H9 (cell line): ENCODE results near the gene FARP1. TPM values are rescaled to one million over a fixed set of nuclear protein-coding genes. Genes with fewer than 3 reads are reported as not detected.

ENCODE experiments used
- DNase-seq: peaks from one replicate; pipeline ENCODE4 v3.0.0-alpha.2; 2017
- H2AFZ ChIP-seq: one replicate; pipeline ENCODE4 v1.6.1; 2013; ENCODE audit warnings: mild to moderate bottlenecking, low read length, control low read depth, moderate library complexity
- H2AK5ac ChIP-seq: 2 replicates; pipeline ENCODE4 v1.6.1; 2013; ENCODE audit warnings: low read length, control low read depth, mixed read lengths; ENCODE audit not compliant: insufficient read length
- H2BK120ac ChIP-seq: one replicate; pipeline ENCODE4 v1.6.1; 2013; ENCODE audit warnings: low read depth, mild to moderate bottlenecking, low read length, control low read depth, inconsistent platforms; ENCODE audit not compliant: poor library complexity, severe bottlenecking
- H2BK12ac ChIP-seq: 2 replicates; pipeline ENCODE4 v1.6.1; 2013; ENCODE audit warnings: low read length, control low read depth, mixed read lengths, low read depth; ENCODE audit not compliant: insufficient read length
- H2BK15ac ChIP-seq: 2 replicates; pipeline ENCODE4 v1.6.1; 2013; ENCODE audit warnings: low read depth, low read length, control low read depth
- H2BK20ac ChIP-seq: one replicate; pipeline ENCODE4 v1.6.1; 2013; ENCODE audit warnings: low read depth, mild to moderate bottlenecking, low read length, control low read depth, inconsistent platforms; ENCODE audit not compliant: poor library complexity, severe bottlenecking
- H2BK5ac ChIP-seq: 2 replicates; pipeline ENCODE4 v1.6.1; 2013; ENCODE audit warnings: low read length, control low read depth, mixed read lengths; ENCODE audit not compliant: insufficient read length
- H3K14ac ChIP-seq: 2 replicates; pipeline ENCODE4 v1.6.1; 2013; ENCODE audit warnings: low read length, control low read depth; ENCODE audit not compliant: insufficient read depth
- H3K18ac ChIP-seq: 2 replicates; pipeline ENCODE4 v1.6.1; 2013; ENCODE audit warnings: low read depth, mild to moderate bottlenecking, mixed read lengths, low read length, control low read depth; ENCODE audit not compliant: insufficient read length
- H3K23ac ChIP-seq: 2 replicates; pipeline ENCODE4 v1.6.1; 2013; ENCODE audit warnings: low read length, control low read depth, mixed read lengths, low read depth; ENCODE audit not compliant: insufficient read length
- H3K23me2 ChIP-seq: 2 replicates; pipeline ENCODE4 v1.6.1; 2013; ENCODE audit warnings: low read depth, mild to moderate bottlenecking, mixed read lengths, low read length, control low read depth; ENCODE audit not compliant: insufficient read length, poor library complexity, severe bottlenecking
- H3K27ac ChIP-seq: 2 replicates; pipeline ENCODE4 v1.5.1; 2013; ENCODE audit warnings: low read length, control low read depth, mixed read lengths, low read depth; ENCODE audit not compliant: insufficient read length
- H3K27me3 ChIP-seq: 2 replicates; pipeline ENCODE4 v1.6.1; 2013; ENCODE audit warnings: low read length, control low read depth, inconsistent platforms; ENCODE audit not compliant: insufficient read depth
- H3K4ac ChIP-seq: 2 replicates; pipeline ENCODE4 v1.6.1; 2013; ENCODE audit warnings: low read depth, mild to moderate bottlenecking, control low read depth, inconsistent platforms, low read length, moderate library complexity
- H3K4me1 ChIP-seq: 2 replicates; pipeline ENCODE4 v1.6.1; 2013; ENCODE audit warnings: low read length, control low read depth, inconsistent platforms; ENCODE audit not compliant: insufficient read depth
- H3K4me2 ChIP-seq: 2 replicates; pipeline ENCODE4 v1.6.1; 2013; ENCODE audit warnings: low read length, control low read depth, mixed read lengths; ENCODE audit not compliant: insufficient read length, insufficient read depth
- H3K56ac ChIP-seq: 2 replicates; pipeline ENCODE4 v1.6.1; 2013; ENCODE audit warnings: low read depth, mild to moderate bottlenecking, mixed read lengths, low read length, control low read depth; ENCODE audit not compliant: insufficient read length
- H3K79me1 ChIP-seq: 2 replicates; pipeline ENCODE4 v1.6.1; 2013; ENCODE audit warnings: low read depth, mild to moderate bottlenecking, moderate library complexity, low read length, control low read depth, inconsistent platforms; ENCODE audit not compliant: insufficient read depth, poor library complexity, severe bottlenecking
- H3K79me2 ChIP-seq: 2 replicates; pipeline ENCODE4 v1.6.1; 2013; ENCODE audit warnings: low read length, control low read depth, inconsistent platforms; ENCODE audit not compliant: insufficient read depth
- H3K9ac ChIP-seq: 2 replicates; pipeline ENCODE4 v1.6.1; 2013; ENCODE audit warnings: low read length, control low read depth, mixed read lengths; ENCODE audit not compliant: insufficient read length; ENCODE audit errors: extremely low read depth
- H3K9me3 ChIP-seq: one replicate; pipeline ENCODE4 v1.6.1; 2013; ENCODE audit warnings: low read depth, low read length, inconsistent platforms; ENCODE audit not compliant: control insufficient read depth
- H3T11ph ChIP-seq: one replicate; pipeline ENCODE4 v1.6.1; 2013; ENCODE audit warnings: mild to moderate bottlenecking, low read length, control low read depth, inconsistent platforms
- H4K20me1 ChIP-seq: one replicate; pipeline ENCODE4 v1.6.1; 2013; ENCODE audit not compliant: control insufficient read depth, insufficient read length, insufficient read depth
- H4K5ac ChIP-seq: 2 replicates; pipeline ENCODE4 v1.6.1; 2013; ENCODE audit warnings: low read depth, mild to moderate bottlenecking, mixed read lengths, low read length, control low read depth; ENCODE audit not compliant: insufficient read length
- H4K8ac ChIP-seq: replicated peaks from 2 replicates; pipeline ENCODE4 v1.6.1; 2013; ENCODE audit warnings: low read length, control low read depth, mixed read lengths, low read depth; ENCODE audit not compliant: insufficient read length
- H4K91ac ChIP-seq: 2 replicates; pipeline ENCODE4 v1.6.1; 2013; ENCODE audit warnings: low read depth, mild to moderate bottlenecking, moderate library complexity, mixed read lengths, low read length, control low read depth; ENCODE audit not compliant: insufficient read length
- H3K27ac Mint-ChIP-seq, 3 experiments: 2 replicates in 2 of 3; 3 replicates in 1 of 3; pipeline ENCODE4 v1.8.0; 2020 to 2021; ENCODE audit warnings: mixed read lengths in 3 of 3, mild to moderate bottlenecking in 1 of 3, moderate library complexity in 1 of 3
- H3K27me3 Mint-ChIP-seq: 2 replicates; pipeline ENCODE4 v1.8.0; 2021; ENCODE audit warnings: low read depth, mild to moderate bottlenecking, moderate library complexity, mixed read lengths
- H3K36me3 Mint-ChIP-seq, 3 experiments: 2 replicates in 2 of 3; 3 replicates in 1 of 3; pipeline ENCODE4 v1.8.0; 2020 to 2021; ENCODE audit warnings: low read depth in 3 of 3, mixed read lengths in 3 of 3; ENCODE audit not compliant: insufficient read depth in 1 of 3
- H3K4me1 Mint-ChIP-seq, 2 experiments: 2 replicates each; pipeline ENCODE4 v1.8.0; 2020; ENCODE audit warnings: mixed read lengths in 2 of 2
- H3K4me3 Mint-ChIP-seq, 2 experiments: 2 replicates in 1 of 2; 3 replicates in 1 of 2; pipeline ENCODE4 v1.8.0; 2020 to 2021; ENCODE audit warnings: mild to moderate bottlenecking in 2 of 2, mixed read lengths in 2 of 2, moderate library complexity in 1 of 2
- H3K9me3 Mint-ChIP-seq, 2 experiments: 2 replicates in 1 of 2; 3 replicates in 1 of 2; pipeline ENCODE4 v1.8.0; 2020; ENCODE audit warnings: mild to moderate bottlenecking in 2 of 2, mixed read lengths in 2 of 2, moderate library complexity in 1 of 2
- WGBS: extraction: QIAGEN DNeasy Blood & Tissue Kit; methylation state at CpG from one replicate; pipeline ENCODE4 v1.1.7; 2013; ENCODE audit warnings: missing lambda C conversion rate, low lambda C conversion rate, mixed read lengths; ENCODE audit not compliant: insufficient read length; ENCODE audit errors: extremely low coverage; 5-methylcytosine and 5-hydroxymethylcytosine counted together
- total RNA-seq: library from RNA; stranded (reverse); gene quantifications from 2 replicates; pipeline ENCODE4 v1.2.1, GENCODE V29; 2021
- TF ChIP-seq, protein P1 (sequence below): fragments of 200-600 bp; sonication (generic); conservative IDR thresholded peaks from 3 replicates; pipeline ENCODE4 v1.8.0; 2021; ENCODE audit warnings: antibody characterized with exemption, mild to moderate bottlenecking

Gene FARP1
- total RNA-seq, 1 experiment from 2014 or later: 95.9 TPM

DNA sequence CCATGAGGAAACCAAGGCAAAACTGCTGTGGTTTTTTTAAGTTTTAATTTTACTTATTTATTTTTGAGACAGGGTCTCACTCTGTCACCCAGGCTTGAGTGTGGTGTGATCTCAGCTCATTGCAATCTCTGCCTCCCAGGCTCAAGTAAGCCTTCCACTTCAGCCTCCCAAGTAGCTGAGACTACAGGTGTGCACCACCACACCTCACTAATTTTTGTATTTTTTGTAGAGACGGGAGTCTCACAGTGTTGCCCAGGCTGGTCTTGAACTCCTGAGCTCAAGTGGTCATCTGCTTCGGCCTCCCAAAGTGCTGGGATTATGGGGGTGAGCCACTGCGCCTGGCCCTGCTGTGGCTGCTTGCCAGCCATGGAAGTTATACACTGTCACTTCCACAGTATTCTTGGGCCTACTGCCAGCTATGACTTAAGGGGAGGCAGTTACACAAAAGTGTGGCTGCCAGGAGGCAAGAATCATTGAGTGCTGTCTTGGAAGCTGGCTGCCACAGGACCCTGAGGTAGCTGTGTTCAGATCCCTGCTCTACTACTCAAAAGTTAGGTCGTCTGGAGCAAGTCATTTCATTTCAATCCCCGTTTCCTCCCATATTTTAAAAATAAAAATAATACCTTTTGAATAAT lies 12.7 kb downstream of the FARP1 start:
- no peak overlapping the region for H2AK5ac ChIP-seq
- H3K9me3 ChIP-seq: no peaks in the 10 kb centered on the region
- TF ChIP-seq, protein P1, sequence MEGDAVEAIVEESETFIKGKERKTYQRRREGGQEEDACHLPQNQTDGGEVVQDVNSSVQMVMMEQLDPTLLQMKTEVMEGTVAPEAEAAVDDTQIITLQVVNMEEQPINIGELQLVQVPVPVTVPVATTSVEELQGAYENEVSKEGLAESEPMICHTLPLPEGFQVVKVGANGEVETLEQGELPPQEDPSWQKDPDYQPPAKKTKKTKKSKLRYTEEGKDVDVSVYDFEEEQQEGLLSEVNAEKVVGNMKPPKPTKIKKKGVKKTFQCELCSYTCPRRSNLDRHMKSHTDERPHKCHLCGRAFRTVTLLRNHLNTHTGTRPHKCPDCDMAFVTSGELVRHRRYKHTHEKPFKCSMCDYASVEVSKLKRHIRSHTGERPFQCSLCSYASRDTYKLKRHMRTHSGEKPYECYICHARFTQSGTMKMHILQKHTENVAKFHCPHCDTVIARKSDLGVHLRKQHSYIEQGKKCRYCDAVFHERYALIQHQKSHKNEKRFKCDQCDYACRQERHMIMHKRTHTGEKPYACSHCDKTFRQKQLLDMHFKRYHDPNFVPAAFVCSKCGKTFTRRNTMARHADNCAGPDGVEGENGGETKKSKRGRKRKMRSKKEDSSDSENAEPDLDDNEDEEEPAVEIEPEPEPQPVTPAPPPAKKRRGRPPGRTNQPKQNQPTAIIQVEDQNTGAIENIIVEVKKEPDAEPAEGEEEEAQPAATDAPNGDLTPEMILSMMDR: no peak
- Mint-ChIP-seq H3K9me3 (no peaks in the 10 kb centered on the region), H3K27ac (no peak overlapping the region), H3K4me3 (no peak overlapping the region), H3K36me3 (peaks cover 9 to 10% (median 10%) of the 10 kb centered on the region in 3 experiments), H3K27me3 (no peaks in the 10 kb centered on the region), H3K4me1 (peaks cover 21 to 31% of the 10 kb centered on the region in 2 experiments)
- H3K79me1 ChIP-seq: peaks cover 2% of the 10 kb centered on the region
- no peaks in the 10 kb centered on the region for H4K20me1 ChIP-seq
- no peak overlapping the region for H3K23ac ChIP-seq
- DNase-seq: no peak
- H3T11ph ChIP-seq: no peak overlapping the region
- H4K91ac ChIP-seq: no peak overlapping the region
- no peak overlapping the region for H3K9ac ChIP-seq
- no peak overlapping the region for H2BK15ac ChIP-seq
- no peak overlapping the region for H2BK120ac ChIP-seq
- H3K4me2 ChIP-seq: no peak overlapping the region
- H3K27me3 ChIP-seq: no peaks in the 10 kb centered on the region
- no peak overlapping the region for H3K4ac ChIP-seq
- no peak overlapping the region for H3K18ac ChIP-seq
- H3K23me2 ChIP-seq: no peaks in the 10 kb centered on the region
- no peak overlapping the region for H3K56ac ChIP-seq
- no peak overlapping the region for H2BK12ac ChIP-seq
- no peak overlapping the region for H3K14ac ChIP-seq
- no peak overlapping the region for H2AFZ ChIP-seq
- no peak overlapping the region for H3K27ac ChIP-seq
- no peak overlapping the region for H4K8ac ChIP-seq
- WGBS: no CpG with 5 or more reads among the region's 5 CpGs
- no peak overlapping the region for H4K5ac ChIP-seq
- H2BK20ac ChIP-seq: no peak overlapping the region
- H3K4me1 ChIP-seq: peaks cover 4% of the 10 kb centered on the region
- no peak overlapping the region for H2BK5ac ChIP-seq
- H3K79me2 ChIP-seq: peaks cover 12% of the 10 kb centered on the region; the same call in 1 of the 2 replicates
